Osteocyte (in vitro differentiated cells): ENCODE results near the gene ELAVL3. TPM values are rescaled to one million over a fixed set of nuclear protein-coding genes. Genes with fewer than 3 reads are reported as not detected.

Experiments
- DNase-seq: peaks from one replicate; pipeline ENCODE4 v3.0.0; 2021; ENCODE audit warnings: mixed read lengths; ENCODE audit not compliant: unreplicated experiment; ENCODE audit errors: extremely low spot score
- H3K27ac Mint-ChIP-seq: one replicate; pipeline ENCODE4 v1.8.0; 2021; ENCODE audit warnings: mild to moderate bottlenecking, mixed read lengths; ENCODE audit not compliant: unreplicated experiment
- H3K27me3 Mint-ChIP-seq: one replicate; pipeline ENCODE4 v1.8.0; 2021; ENCODE audit warnings: mixed read lengths; ENCODE audit not compliant: unreplicated experiment
- H3K36me3 Mint-ChIP-seq: one replicate; pipeline ENCODE4 v1.8.0; 2021; ENCODE audit warnings: mixed read lengths; ENCODE audit not compliant: unreplicated experiment
- H3K4me1 Mint-ChIP-seq: one replicate; pipeline ENCODE4 v1.8.0; 2021; ENCODE audit warnings: mixed read lengths; ENCODE audit not compliant: unreplicated experiment
- H3K4me3 Mint-ChIP-seq: one replicate; pipeline ENCODE4 v1.8.0; 2021; ENCODE audit warnings: mild to moderate bottlenecking, moderate library complexity, mixed read lengths; ENCODE audit not compliant: unreplicated experiment
- H3K9me3 Mint-ChIP-seq: one replicate; pipeline ENCODE4 v1.8.0; 2021; ENCODE audit warnings: mixed read lengths; ENCODE audit not compliant: unreplicated experiment
- CTCF ChIP-seq: fragments of 200-600 bp; sonication (generic); IDR thresholded peaks from 2 replicates; pipeline ENCODE4 v1.5.0; 2021; ENCODE audit warnings: antibody characterized with exemption, mild to moderate bottlenecking, moderate library complexity
- total RNA-seq: library from RNA; stranded (reverse); gene quantifications from 2 replicates; pipeline ENCODE4 v1.2.1, GENCODE V29; 2021

ELAVL3 gene
- total RNA-seq, 1 donor from 2014 or later: not detected

- Mint-ChIP-seq H3K36me3 (no peaks in the 10 kb centered on the region), H3K27me3 (peaks cover 30% of the 10 kb centered on the region), H3K27ac (no peak overlapping the region), H3K4me3 (peak overlapping the region; percentile 50), H3K9me3 (no peaks in the 10 kb centered on the region), H3K4me1 (peaks cover 29% of the 10 kb centered on the region)
- no peak for DNase-seq
- TF ChIP-seq CTCF: no peak
These were observed 58.4 kb downstream of the ELAVL3 start for GRCh38 chr19:11422163-11423065.

GRCh38 chr19:11421371-11422098, 59.3 kb downstream of the ELAVL3 start:
- Mint-ChIP-seq H3K27ac (no peak overlapping the region), H3K9me3 (no peaks in the 10 kb centered on the region), H3K4me3 (peak overlapping the region; percentile 62), H3K27me3 (peaks cover 33% of the 10 kb centered on the region), H3K4me1 (peaks cover 29% of the 10 kb centered on the region), H3K36me3 (no peaks in the 10 kb centered on the region)
- no peak for DNase-seq
- TF ChIP-seq CTCF: no peak

- DNase-seq: no peak
- Mint-ChIP-seq H3K4me1 (peaks cover 29% of the 10 kb centered on the region), H3K36me3 (no peaks in the 10 kb centered on the region), H3K27ac (peak overlapping the region; percentile 27), H3K9me3 (no peaks in the 10 kb centered on the region), H3K4me3 (peak overlapping the region; percentile 62), H3K27me3 (peaks cover 36% of the 10 kb centered on the region)
- TF ChIP-seq CTCF: no peak
These were observed 60.1 kb downstream of the ELAVL3 start for GRCh38 chr19:11420429-11421370.

GRCh38 chr19:11418549-11419506, 62.0 kb downstream of the ELAVL3 start, which contains the start of gene RGL3:
Gene RGL3, minus strand, starts transcription at chr19:11419314. Its CDS starts 36 bp downstream, at chr19:11419278.
- peaks cover 35% of the 10 kb centered on the region for H3K27me3 Mint-ChIP-seq

More at GRCh38 chr19:11418549-11419506, 62.0 kb downstream of the ELAVL3 start, which contains the start of gene RGL3:
- peaks cover 29% of the 10 kb centered on the region for H3K4me1 Mint-ChIP-seq
- no peaks in the 10 kb centered on the region for H3K36me3 Mint-ChIP-seq
- no peak within 1 kb of the TSS for H3K27ac Mint-ChIP-seq
- H3K9me3 Mint-ChIP-seq: no peaks in the 10 kb centered on the region
- no peak for TF ChIP-seq CTCF
- peak within 1 kb of the TSS; percentile 57 for H3K4me3 Mint-ChIP-seq
- no peak for DNase-seq
